Measurements from ENCODE around the gene MYH11.

The MYH11 gene

GRCh38 chr16:15654591-15654990 lies 202.2 kb downstream of the MYH11 start:
- Histone ChIP-seq H3K4me3 (no peak overlapping the region), H3K27ac (peak overlapping the region in 1 of 21 experiments; percentile 6)

GRCh38 chr16:15653227-15653626 lies 203.6 kb downstream of the MYH11 start:
- H3K4me3 ChIP-seq, result no peak overlapping the region
- peak overlapping the region in 3 of 21 experiments; percentile 1 to 22 (median 6) for H3K27ac ChIP-seq

All from skin epidermis (tissue), 12 donors.